ENCODE results near the gene PARP6.

PARP6 gene

GRCh38 chr15:72231066-72231832 lies 41.1 kb downstream of the PARP6 start, which contains the start of gene PKM:
Gene PKM (minus strand): TSS chr15:72231190. CDS start chr15:72219097, 12,093 bp downstream.
- DNase-seq = peak; percentile 94

GRCh38 chr15:72230197-72231065 lies 41.9 kb downstream of the PARP6 start:
- peak; percentile 18 for DNase-seq

GRCh38 chr15:72229947-72230196 lies 42.5 kb downstream of the PARP6 start:
- DNase-seq = no peak

- DNase-seq = no peak
These were observed 43.0 kb downstream of the PARP6 start for GRCh38 chr15:72229076-72229946.

- DNase-seq = no peak
These were observed 44.6 kb downstream of the PARP6 start for GRCh38 chr15:72227720-72228119.

GRCh38 chr15:72227192-72227586 lies 45.2 kb downstream of the PARP6 start:
- no peak for DNase-seq

- DNase-seq = no peak
These were observed 49.1 kb downstream of the PARP6 start for GRCh38 chr15:72223278-72223677.

- no peak for DNase-seq
These were observed 50.0 kb downstream of the PARP6 start for GRCh38 chr15:72222393-72222792.

- no peak for DNase-seq
These were observed 51.7 kb downstream of the PARP6 start for GRCh38 chr15:72220687-72221086.

GRCh38 chr15:72217216-72217615 lies 55.1 kb downstream of the PARP6 start:
- no peak for DNase-seq

- no peak for DNase-seq
These were observed 56.3 kb downstream of the PARP6 start for GRCh38 chr15:72216079-72216478.

GRCh38 chr15:72207558-72208085 lies 64.7 kb downstream of the PARP6 start:
- DNase-seq = no peak

GRCh38 chr15:72206677-72207000 lies 65.7 kb downstream of the PARP6 start:
- DNase-seq = no peak

GRCh38 chr15:72205896-72206676 lies 66.3 kb downstream of the PARP6 start:
- DNase-seq = no peak

- DNase-seq = no peak
These were observed 67.1 kb downstream of the PARP6 start for GRCh38 chr15:72205273-72205672.

- no peak for DNase-seq
These were observed 68.9 kb downstream of the PARP6 start for GRCh38 chr15:72203507-72203837.

- DNase-seq = no peak
These were observed 69.4 kb downstream of the PARP6 start for GRCh38 chr15:72202801-72203506.

GRCh38 chr15:72202302-72202701 lies 70.1 kb downstream of the PARP6 start:
- DNase-seq = no peak

GRCh38 chr15:72201391-72201921 lies 70.9 kb downstream of the PARP6 start:
- no peak for DNase-seq

- no peak for DNase-seq
These were observed 71.7 kb downstream of the PARP6 start for GRCh38 chr15:72200395-72201237.

All from NCI-H524 treated with DMSO at 0.1 percent for 48 hours (cell line).